ENCODE results near the gene TRIM16. TPM values are rescaled to one million over a fixed set of nuclear protein-coding genes. Genes with fewer than 3 reads are reported as not detected.
A peak's percentile ranks its signal among the peaks of the same experiment; 100 is the strongest.
"Not testable (repeated sequence)": the region's sequence is repeated elsewhere in the genome, so short reads cannot be mapped to it uniquely, and the experiment has no call there.

TRIM16 gene
- total RNA-seq, 2 experiments from 2014 or later: 13.7 to 15.0 TPM

GRCh38 chr17:15623661-15624209 is 60.4 kb downstream of the TRIM16 start:
- H3K4me1 Mint-ChIP-seq (ENCODE audit: low read depth); CTCF ChIA-PET; DNase-seq; H3K9me3 Mint-ChIP-seq; intact Hi-C loops (cut with micrococcal nuclease); H3K27ac Mint-ChIP-seq; H3K27me3 Mint-ChIP-seq; H3K36me3 Mint-ChIP-seq; POLR2A ChIA-PET; H3K4me3 Mint-ChIP-seq: not testable (repeated sequence)

- POLR2A ChIA-PET; H3K27ac Mint-ChIP-seq; H3K9me3 Mint-ChIP-seq; H3K4me3 Mint-ChIP-seq; intact Hi-C loops (cut with micrococcal nuclease); H3K27me3 Mint-ChIP-seq; H3K4me1 Mint-ChIP-seq (ENCODE audit: low read depth); H3K36me3 Mint-ChIP-seq; DNase-seq; CTCF ChIA-PET: not testable (repeated sequence)
These were observed 60.9 kb downstream of the TRIM16 start for GRCh38 chr17:15623255-15623654.

GRCh38 chr17:15622124-15622523 is 62.0 kb downstream of the TRIM16 start:
- H3K27me3 Mint-ChIP-seq; H3K4me1 Mint-ChIP-seq (ENCODE audit: low read depth); CTCF ChIA-PET; H3K4me3 Mint-ChIP-seq; H3K27ac Mint-ChIP-seq; H3K36me3 Mint-ChIP-seq; POLR2A ChIA-PET; DNase-seq; H3K9me3 Mint-ChIP-seq; intact Hi-C loops (cut with micrococcal nuclease): not testable (repeated sequence)

GRCh38 chr17:15619331-15620058 is 64.6 kb downstream of the TRIM16 start, which contains the start of gene FBXW10B:
Gene FBXW10B (minus strand): TSS chr17:15619704. CDS start chr17:15619512, 192 bp downstream.
- H3K9me3 Mint-ChIP-seq; H3K4me1 Mint-ChIP-seq (ENCODE audit: low read depth); H3K4me3 Mint-ChIP-seq; H3K27me3 Mint-ChIP-seq; CTCF ChIA-PET; intact Hi-C loops (cut with micrococcal nuclease); H3K36me3 Mint-ChIP-seq; DNase-seq; H3K27ac Mint-ChIP-seq; POLR2A ChIA-PET: not testable (repeated sequence)

- POLR2A ChIA-PET; H3K27ac Mint-ChIP-seq; H3K27me3 Mint-ChIP-seq; H3K9me3 Mint-ChIP-seq; H3K4me1 Mint-ChIP-seq (ENCODE audit: low read depth); CTCF ChIA-PET; DNase-seq; H3K36me3 Mint-ChIP-seq; H3K4me3 Mint-ChIP-seq; intact Hi-C loops (cut with micrococcal nuclease): not testable (repeated sequence)
These were observed 67.3 kb downstream of the TRIM16 start for GRCh38 chr17:15616828-15617227.

- H3K27ac Mint-ChIP-seq; H3K27me3 Mint-ChIP-seq; H3K4me1 Mint-ChIP-seq (ENCODE audit: low read depth); intact Hi-C loops (cut with micrococcal nuclease); CTCF ChIA-PET; H3K4me3 Mint-ChIP-seq; DNase-seq; H3K36me3 Mint-ChIP-seq; H3K9me3 Mint-ChIP-seq; POLR2A ChIA-PET: not testable (repeated sequence)
These were observed 68.3 kb downstream of the TRIM16 start for GRCh38 chr17:15615850-15616249.

GRCh38 chr17:15613111-15613510 is 71.0 kb downstream of the TRIM16 start:
- intact Hi-C loops (cut with micrococcal nuclease); POLR2A ChIA-PET; H3K4me3 Mint-ChIP-seq; H3K9me3 Mint-ChIP-seq; H3K27me3 Mint-ChIP-seq; H3K36me3 Mint-ChIP-seq; DNase-seq; H3K4me1 Mint-ChIP-seq (ENCODE audit: low read depth); H3K27ac Mint-ChIP-seq; CTCF ChIA-PET: not testable (repeated sequence)

- DNase-seq; H3K9me3 Mint-ChIP-seq; POLR2A ChIA-PET; CTCF ChIA-PET; intact Hi-C loops (cut with micrococcal nuclease); H3K27me3 Mint-ChIP-seq; H3K27ac Mint-ChIP-seq; H3K4me3 Mint-ChIP-seq; H3K36me3 Mint-ChIP-seq: not testable (repeated sequence)
- H3K4me1 Mint-ChIP-seq (ENCODE audit: low read depth): peaks cover 27% of the 10 kb centered on the region
These were observed 91.2 kb downstream of the TRIM16 start for GRCh38 chr17:15592960-15593359.

- H3K27me3 Mint-ChIP-seq; CTCF ChIA-PET; H3K4me3 Mint-ChIP-seq; intact Hi-C loops (cut with micrococcal nuclease); H3K36me3 Mint-ChIP-seq; DNase-seq; H3K27ac Mint-ChIP-seq; H3K9me3 Mint-ChIP-seq; POLR2A ChIA-PET: not testable (repeated sequence)
- H3K4me1 Mint-ChIP-seq (ENCODE audit: low read depth): peaks cover 29% of the 10 kb centered on the region
These were observed 92.1 kb downstream of the TRIM16 start for GRCh38 chr17:15591986-15592385.

- H3K36me3 Mint-ChIP-seq; CTCF ChIA-PET; DNase-seq; H3K4me3 Mint-ChIP-seq; H3K9me3 Mint-ChIP-seq; H3K27ac Mint-ChIP-seq; POLR2A ChIA-PET; H3K27me3 Mint-ChIP-seq; intact Hi-C loops (cut with micrococcal nuclease): not testable (repeated sequence)
- peaks cover 29% of the 10 kb centered on the region for H3K4me1 Mint-ChIP-seq (ENCODE audit: low read depth)
These were observed 93.3 kb downstream of the TRIM16 start for GRCh38 chr17:15590844-15591243.

GRCh38 chr17:15589544-15590536 is 94.3 kb downstream of the TRIM16 start:
- DNase-seq: peak; percentile 62
- POLR2A ChIA-PET; intact Hi-C loops (cut with micrococcal nuclease); H3K36me3 Mint-ChIP-seq; H3K27me3 Mint-ChIP-seq; CTCF ChIA-PET; H3K9me3 Mint-ChIP-seq; H3K27ac Mint-ChIP-seq: not testable (repeated sequence)
- peak overlapping the region; percentile 36 for H3K4me3 Mint-ChIP-seq
- H3K4me1 Mint-ChIP-seq (ENCODE audit: low read depth): peaks cover 29% of the 10 kb centered on the region

- H3K27me3 Mint-ChIP-seq; H3K36me3 Mint-ChIP-seq; H3K9me3 Mint-ChIP-seq; intact Hi-C loops (cut with micrococcal nuclease); DNase-seq; H3K27ac Mint-ChIP-seq; CTCF ChIA-PET; H3K4me3 Mint-ChIP-seq; POLR2A ChIA-PET: not testable (repeated sequence)
- H3K4me1 Mint-ChIP-seq (ENCODE audit: low read depth): peaks cover 29% of the 10 kb centered on the region
These were observed 96.1 kb downstream of the TRIM16 start for GRCh38 chr17:15588017-15588416.

All from activated CD4-positive, alpha-beta memory T cell treated with anti-CD3 and anti-CD28 coated beads for 36 hours (primary cell).